Nucleus accumbens (tissue), 56 donors: ENCODE data around the gene SLC29A2.
A peak's percentile ranks its signal among the peaks of the same experiment; 100 is the strongest.

ENCODE experiments used
- DNase-seq, 56 donors: peaks; one replicate each; lab custom pipeline; 2025; lab: John Stamatoyannopoulos, UW

The SLC29A2 gene, protein sequence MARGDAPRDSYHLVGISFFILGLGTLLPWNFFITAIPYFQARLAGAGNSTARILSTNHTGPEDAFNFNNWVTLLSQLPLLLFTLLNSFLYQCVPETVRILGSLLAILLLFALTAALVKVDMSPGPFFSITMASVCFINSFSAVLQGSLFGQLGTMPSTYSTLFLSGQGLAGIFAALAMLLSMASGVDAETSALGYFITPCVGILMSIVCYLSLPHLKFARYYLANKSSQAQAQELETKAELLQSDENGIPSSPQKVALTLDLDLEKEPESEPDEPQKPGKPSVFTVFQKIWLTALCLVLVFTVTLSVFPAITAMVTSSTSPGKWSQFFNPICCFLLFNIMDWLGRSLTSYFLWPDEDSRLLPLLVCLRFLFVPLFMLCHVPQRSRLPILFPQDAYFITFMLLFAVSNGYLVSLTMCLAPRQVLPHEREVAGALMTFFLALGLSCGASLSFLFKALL

DNA sequence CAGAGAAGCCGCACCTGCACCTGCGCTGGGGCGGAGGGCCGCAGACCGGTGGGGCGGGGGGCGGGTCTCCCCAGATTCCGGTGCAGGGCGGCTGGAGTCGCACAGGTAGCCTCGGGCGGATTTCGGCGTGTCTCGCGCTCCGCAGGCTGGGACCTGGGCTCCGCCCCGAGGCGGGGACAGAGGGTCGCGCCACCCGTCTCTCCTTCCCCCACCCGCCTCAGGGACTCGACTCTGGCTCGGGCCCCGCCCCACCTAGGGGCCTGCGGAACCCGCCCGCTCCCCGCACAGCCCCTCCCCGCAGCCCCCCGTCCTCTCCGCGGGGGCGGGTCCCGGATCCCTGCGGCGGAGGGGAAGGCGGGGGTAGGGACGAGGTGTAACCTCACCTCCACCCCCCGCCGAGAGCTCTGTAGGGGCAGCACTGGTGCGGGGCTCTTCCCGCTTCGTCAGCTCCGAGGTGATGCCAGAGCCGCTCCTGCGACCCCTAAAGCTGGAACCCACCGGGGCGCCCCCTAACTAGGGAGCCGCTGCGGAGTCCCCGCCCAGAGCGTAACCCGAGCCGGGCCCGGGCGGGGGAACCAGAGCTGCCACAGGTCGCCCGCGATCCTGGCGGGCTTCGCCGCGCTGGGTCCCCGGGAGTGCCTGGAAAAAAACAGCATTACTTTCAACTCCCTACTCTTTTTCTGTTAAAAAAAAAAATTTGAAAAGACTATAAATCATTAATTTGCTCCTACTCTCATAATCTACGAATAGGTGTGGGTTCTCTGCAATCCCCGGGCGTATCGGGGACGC lies at the start of gene SLC29A2:
Gene SLC29A2, minus strand, starts transcription at position 134 of the 789 bp plus-strand sequence. CDS start 169 bp downstream, outside the sequence.
- DNase-seq = peak in 27 of 56 donors; percentile 20 to 77 (median 49)

DNA sequence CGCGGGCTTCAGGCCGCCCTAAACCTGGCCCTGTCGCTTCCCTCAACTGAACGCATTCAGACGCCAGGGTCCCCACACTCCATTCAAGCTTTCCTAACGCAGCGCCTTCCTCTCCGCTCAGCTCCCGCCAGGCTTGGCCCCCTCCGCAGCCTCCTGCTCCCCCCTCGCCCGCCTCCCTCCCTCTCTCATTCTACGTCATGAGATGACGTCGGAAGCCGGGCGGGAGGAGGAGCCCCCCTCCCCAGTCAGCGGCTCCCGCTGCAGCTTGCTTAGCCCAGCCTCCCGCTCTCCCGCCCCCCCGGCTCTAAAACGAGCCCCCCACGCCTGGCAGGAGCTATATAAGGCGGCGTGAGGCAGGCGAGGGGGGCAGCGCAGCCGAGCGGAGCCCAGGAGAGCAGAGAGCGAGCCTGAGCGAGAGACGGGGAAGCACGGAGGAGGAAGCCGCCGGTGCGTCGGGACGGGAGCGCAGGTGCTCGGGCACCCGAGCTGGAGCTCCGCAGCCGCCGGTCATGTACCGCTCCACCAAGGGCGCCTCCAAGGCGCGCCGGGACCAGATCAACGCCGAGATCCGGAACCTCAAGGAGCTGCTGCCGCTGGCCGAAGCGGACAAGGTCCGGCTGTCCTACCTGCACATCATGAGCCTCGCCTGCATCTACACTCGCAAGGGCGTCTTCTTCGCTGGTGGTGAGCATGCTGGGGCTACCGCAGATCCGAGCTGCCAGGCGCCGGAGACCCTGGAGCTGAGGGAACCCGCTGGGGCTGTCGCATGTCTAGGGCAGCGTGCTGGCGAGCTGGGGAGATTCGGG lies 49.3 kb upstream of the SLC29A2 start, which contains the start of gene NPAS4:
Gene NPAS4, plus strand, starts transcription at position 365 of the 806 bp plus-strand sequence. Its CDS starts 145 bp downstream, at position 510.
- peak in 40 of 56 donors; percentile 13 to 85 (median 54) for DNase-seq

DNA sequence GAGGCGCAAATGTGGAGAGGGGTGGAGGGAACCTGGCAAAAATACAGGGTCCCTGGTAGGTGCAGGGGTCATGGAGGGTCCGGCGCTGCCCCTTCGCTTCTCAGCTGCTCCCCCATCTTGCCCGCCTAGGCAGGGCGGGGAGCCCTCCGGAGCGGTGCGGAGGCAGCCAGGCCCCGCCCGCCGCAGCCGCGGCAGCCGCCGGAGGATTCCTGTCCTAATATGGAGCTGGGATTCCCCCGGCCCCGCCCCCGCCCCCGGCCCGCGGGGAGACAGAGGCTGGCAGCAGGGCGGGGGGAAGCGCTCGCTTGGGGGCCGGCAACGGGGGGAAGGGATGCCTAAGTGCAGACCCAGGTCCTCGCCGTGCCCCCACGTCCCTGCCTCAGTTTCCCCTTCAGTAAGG lies 48.3 kb upstream of the SLC29A2 start:
- peak in 29 of 56 donors; percentile 5 to 72 (median 36) for DNase-seq

DNA sequence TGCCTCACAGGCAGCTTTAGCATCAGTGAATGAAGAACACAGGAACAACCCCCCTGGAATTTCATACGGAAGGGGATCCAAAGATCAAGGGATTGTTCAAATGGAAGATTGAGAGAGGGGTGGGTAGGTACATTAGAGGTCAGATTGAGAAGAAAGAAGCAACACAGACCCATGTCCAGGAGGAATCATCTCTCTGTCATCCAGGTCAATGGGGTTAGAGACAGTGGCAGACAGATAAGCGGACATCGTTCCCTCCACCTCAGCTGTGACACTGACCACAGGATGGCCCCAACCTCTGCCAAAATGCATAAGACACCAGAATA lies 47.4 kb upstream of the SLC29A2 start:
- no peak for DNase-seq

DNA sequence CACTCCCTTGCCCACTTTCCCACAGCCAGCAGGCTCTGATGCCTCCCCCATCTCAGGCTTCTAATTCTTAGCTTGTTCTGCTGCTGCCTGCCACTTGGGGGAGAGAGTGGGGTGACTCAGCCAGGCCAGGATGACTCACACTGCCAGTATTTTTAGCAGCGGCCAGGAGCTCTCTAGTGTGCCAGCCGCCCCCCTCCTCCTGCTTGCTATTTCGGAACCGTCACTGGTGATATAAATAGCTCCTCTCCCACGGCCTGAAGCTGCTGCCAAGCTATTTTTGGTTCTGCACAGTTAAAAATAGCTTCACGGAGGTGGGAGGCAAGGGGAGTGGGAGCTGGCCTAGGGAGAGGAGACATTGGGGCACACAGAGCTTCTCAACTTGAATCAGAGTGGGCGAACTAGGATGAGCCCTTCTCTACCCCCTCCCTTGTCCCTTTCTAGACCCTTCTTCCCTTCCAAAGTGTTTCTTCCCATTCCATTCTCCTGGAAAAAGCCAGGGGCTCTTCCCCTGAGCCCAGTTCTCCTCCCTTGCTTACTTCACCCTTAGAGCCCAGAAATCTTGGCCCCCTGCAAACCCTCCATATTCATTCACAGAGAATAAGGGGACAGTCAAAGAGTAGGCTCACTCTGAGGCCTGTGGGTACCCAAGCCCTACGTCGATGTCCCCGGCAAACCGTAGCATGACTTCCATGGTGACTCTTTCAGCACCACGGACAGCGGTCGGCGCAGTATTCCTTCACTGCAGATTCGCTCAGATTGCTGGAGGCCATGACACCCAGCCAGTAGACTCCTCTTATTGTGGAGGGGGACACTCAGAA lies 46.8 kb upstream of the SLC29A2 start:
- peak in 50 of 56 donors; percentile 5 to 89 (median 54) for DNase-seq

DNA sequence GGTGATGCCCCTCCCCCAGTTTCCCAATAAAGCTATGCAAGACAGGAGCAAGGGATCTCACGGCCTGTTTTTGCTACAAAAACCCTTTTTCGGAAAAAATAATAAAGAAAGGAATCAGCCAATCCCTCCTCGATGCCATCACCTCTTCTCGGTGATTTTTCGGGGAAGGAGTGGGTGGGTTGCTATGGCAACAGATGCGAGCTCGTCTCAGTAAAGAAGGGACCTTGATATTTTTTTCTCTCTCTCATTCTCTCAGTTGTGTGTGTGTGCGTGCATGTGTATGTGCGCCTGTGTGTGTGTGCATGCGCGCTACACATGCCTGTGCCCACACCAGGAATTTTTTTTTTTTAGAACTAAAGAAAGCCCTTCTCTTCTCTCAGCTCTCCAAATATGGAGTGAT lies 45.4 kb upstream of the SLC29A2 start:
- DNase-seq = peak in 38 of 56 donors; percentile 8 to 86 (median 58)

DNA sequence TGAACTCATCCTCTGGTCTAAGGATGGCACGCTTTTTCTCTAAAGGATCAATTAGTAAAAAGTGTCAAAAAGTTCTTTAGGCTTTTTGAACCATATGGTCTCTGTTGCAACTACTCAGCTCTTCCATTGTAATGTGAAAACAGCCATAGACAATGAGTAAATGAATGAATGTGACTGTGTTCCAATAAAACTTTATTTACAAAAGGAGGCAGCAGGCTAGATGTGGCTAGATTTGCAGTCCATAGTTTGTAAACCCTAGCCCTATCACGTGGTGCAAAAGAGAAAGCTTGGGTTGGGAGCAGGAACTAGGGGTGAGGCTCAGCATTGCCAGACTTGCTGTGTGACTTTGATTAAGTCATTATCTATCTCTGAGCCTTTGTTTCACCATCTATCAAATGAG lies 43.9 kb upstream of the SLC29A2 start:
- no peak for DNase-seq

DNA sequence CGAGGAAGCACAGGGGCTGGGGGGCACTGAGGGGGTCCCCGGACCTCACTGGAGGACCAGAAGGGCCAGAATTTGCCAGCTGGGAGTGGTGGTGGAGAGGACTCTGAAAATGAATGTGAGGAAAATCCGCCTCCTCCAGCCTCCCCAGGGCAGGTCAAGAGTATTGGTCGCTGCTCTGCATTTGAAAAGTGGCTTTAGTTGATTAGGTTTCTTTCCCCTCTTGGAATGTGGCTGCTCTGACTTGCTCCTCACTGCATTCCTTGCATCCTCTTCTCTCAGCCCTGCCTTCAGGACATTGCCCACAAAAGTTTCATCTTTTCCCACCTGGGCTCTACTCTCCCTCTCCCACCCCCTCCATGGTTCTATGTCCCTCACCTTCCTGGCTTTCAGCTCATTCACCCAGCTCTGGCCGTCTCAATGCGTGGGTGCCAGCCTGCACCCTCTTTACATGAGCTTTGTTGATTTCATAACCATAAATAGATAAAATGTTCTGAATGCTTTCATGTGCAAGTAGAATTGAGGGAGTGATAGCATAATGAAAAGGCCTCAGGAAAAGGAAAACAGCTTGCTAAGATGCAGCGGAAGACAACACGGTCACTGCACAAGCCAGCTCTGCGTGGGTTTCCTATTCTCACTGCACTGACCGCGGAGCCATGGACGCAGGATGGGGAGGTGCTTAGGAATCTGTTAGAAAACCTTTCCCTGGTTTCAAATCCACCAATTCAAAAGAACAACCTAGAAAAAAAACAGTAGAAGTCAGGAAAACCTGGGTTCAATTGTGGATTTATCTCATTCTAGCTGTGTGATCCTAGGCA lies 42.8 kb upstream of the SLC29A2 start:
- DNase-seq = no peak

DNA sequence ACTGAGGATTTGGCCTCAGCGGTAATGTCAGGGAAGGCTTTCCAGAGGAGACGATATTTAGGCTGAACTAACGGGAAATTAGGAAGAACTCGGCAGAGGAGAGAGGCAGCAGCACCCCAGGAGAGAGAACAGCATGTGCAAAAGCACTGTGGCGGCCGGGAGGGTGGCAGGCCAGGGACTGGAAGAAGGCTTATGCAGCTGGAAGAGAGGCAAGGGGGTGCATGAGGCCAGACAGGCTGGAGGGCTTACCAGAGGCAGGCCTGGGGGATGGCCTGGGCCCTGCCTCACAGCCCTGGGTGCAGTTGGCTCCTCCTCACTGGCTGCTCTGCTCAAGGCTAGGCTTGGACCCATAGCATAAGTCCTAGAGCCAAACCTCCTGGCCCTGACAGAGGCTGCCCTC lies 41.6 kb upstream of the SLC29A2 start:
- no peak for DNase-seq

DNA sequence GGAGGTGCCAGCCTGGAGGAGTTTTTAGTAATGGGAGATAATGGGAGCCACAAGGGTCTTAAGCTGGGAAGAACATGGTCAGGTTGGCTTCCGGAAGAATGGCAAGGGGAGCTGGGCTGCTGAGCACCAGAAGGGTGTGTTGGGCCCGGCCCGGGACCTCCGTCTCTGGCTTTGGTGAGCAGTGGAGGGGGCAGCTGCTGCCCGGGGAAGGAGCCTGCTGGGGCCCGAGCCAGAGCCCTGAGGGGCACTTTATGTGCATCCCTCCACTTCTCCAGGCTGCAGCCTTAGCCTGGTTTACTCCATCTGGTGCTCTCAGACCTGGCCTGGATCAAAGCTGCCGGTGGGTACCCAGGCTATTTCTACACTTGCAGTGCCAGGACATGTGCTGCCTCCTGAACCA lies 40.5 kb upstream of the SLC29A2 start:
- no peak for DNase-seq

DNA sequence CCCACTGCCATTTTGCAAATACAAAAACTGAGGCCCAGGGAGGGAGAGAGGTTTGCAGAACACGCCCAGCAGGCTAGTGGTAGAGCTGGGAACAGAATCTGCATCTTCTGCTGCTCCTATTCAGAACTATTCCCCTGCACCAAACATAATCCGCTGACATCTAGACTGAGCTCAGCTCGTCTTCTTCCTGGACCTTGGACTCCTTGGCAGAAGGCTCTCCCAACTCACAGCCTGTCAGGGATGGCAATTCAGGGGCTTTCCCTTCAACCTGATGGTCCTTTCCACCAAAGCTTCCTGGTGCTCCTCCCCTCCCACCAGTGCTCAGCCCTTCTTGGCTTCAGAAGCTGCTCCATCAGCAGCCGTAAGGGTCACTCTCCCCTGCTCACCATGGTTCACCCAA lies 39.8 kb upstream of the SLC29A2 start:
- no peak for DNase-seq

DNA sequence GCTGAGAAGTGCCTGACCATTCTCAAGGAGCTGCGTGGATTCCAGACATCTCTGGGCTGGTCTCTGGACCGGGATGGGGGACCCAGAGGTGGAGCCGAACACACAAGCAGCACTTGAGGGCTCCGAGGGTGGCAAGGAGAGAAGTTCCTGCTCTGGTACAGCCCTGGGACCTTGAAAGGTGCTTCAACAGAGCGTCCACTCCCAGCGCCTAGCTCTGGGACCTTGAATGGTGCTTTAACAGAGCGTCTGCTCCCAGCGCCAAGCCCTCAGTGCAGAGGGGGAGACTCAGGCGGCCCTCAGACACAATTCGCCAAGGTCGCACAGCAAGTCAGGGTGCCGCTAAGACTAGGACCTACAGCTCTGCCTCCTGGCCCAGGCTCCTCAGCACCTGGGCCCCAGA lies 38.6 kb upstream of the SLC29A2 start:
- DNase-seq = no peak

DNA sequence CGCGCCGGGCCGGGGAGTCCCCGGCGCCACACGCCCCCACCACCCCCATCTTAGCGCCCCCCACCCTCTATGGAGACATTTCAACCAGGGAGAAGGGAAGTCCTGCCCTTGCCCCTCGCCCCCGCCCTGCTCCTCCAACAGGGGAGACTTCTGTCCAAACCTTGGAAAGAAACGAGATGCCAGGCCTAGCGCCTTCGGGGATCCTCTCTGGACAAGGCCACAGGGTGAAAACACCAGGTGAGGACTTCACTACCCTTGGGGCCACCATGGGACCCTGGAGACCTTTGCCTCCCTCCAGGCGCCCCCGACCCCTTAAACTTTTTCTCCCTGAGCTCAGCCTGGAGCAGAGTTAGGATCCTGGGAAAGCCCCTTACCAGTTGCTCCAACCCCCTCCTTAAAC lies 37.7 kb upstream of the SLC29A2 start:
- peak in 1 of 56 donors; percentile 74 for DNase-seq

DNA sequence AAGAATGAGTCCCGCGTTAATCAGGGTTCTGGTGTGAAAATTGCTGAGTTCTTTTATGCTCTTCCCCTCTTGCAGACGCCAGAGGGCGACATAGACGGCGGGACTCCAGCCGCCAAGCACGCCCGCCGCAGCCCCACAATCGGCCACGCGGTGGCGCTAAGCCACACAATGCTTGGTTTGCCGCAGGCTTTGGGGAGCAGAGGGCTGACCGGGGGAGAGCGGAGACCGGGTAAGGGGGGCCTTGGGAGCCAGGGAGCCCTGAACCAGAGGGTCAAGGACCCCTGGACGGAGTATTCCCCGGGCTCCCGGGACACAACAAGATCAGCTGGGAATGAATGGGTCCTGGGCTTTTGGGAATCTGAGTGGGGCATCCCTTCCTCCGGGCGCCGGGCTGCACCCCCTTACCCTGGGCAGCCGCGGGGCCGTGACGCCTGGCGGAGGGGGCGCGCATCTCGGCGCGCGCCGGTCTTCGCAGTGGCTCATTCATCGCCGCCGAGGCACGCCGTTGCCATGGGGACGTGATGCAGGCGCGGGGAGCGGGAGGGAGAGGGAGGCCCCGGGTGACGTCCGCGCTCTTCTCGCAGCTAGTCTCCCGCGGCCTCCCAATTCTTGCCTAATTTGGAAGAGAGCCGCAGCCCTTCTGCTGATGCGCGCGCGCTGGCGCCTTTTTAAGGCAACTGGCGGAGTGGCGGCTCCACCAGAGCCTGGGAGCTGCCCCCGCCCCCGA lies 37.1 kb upstream of the SLC29A2 start:
- peak in 55 of 56 donors; percentile 38 to 94 (median 80) for DNase-seq

DNA sequence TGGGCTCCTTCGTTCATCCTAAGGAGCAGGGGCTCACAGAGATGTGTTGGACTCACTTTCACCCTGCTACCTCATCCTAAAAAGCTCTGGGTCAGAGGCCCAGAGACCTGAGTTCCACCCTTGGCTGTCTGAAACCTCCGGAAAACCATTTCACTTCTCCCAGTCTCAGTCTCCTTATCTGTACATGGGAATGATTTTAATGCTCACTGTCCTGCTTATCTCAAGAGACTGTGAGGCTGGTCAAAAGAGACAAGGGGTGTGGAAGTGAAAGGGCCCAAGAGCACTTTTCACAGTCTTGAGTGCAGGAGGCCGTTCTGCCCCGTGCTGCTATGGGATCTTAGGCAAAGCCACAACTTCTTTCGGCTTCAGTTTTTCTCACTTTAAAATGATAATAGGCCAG lies 36.1 kb upstream of the SLC29A2 start:
- DNase-seq = no peak

DNA sequence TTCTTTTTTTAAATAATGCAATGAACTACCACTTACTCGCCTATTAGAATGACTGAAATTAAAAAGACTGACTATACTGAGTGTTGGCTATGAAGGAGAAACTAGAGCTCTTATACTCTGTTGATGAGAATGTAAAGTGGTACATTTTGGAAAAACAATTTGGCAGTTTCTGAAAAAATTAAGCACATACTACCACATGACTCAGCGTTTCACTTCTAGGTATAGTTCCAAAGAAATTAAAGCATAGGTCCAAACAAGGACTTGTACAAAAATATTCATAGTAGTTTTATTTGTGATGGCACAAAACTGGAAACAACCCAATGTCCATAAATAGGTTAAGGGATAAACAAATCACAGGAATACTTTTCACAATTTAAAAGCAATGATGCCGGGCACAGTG lies 22.4 kb upstream of the SLC29A2 start:
- DNase-seq = no peak

DNA sequence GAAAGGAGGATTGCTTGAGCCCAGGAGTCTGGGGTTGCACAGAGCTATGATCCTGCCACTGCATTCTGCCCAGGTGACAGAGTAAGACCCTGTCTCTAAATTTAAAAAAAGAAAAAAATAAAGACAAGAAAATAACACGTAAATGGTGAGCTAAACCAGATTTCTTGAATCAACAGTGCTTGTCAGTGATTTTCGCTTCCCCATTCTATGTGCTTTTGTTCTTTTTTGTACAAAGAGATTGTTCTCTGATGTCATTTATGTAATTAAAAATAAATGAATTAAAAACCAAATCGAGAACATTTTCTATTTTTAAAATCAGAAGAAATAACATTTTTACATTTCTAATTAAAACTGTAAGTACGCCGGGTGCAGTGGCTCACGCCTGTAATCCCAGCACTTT lies 19.8 kb upstream of the SLC29A2 start:
- no peak for DNase-seq

DNA sequence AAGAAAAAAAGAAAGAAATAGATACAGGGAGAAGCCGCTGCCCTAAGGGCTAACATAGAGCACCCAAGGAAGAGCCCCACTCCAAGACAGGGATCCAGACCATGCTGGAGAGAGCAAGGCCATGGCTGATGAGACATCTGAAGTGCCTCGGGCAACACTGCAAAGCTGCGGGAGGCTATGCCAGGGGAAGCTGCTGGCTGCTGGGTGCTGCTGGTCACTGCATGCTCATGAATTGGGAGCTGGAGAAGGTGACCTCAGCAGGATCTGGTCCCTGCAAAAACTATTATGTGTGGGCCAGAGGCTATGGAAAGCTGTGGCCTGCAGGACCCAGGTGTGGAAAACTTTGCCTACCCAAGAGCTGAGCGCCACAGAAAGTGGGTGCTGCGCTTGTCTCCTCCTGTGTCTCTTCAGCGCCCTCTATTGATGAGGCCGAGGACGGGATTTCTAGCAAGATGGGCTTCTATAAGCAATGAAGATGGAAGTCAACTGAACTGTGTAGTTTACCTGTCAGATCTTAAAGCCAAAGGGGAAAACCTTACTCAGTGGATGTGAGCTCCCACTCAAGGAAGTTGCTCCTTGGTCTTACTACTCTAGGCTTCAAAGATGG lies 17.3 kb upstream of the SLC29A2 start:
- DNase-seq = peak in 15 of 56 donors; percentile 1 to 47 (median 13)
